Parathyroid adenoma (tissue), 2 donors: Measurements from ENCODE around the gene C8G.

Experiments
- H2AFZ ChIP-seq: fragments of 300-600 bp; sonication (generic); one replicate; pipeline ENCODE4 v1.7.0; 2017; ENCODE audit warnings: antibody characterized with exemption, mild to moderate bottlenecking
- H3K27ac ChIP-seq: fragments of 300-600 bp; sonication (generic); one replicate; pipeline ENCODE4 v1.7.0; 2017
- H3K27me3 ChIP-seq: fragments of 300-600 bp; sonication (generic); one replicate; pipeline ENCODE4 v1.7.0; 2017; ENCODE audit warnings: low read length; ENCODE audit not compliant: control insufficient read depth, insufficient read depth
- H3K36me3 ChIP-seq: fragments of 300-600 bp; sonication (generic); one replicate; pipeline ENCODE4 v1.7.0; 2017; ENCODE audit warnings: low read length; ENCODE audit not compliant: control insufficient read depth, insufficient read depth
- H3K4me1 ChIP-seq: fragments of 300-600 bp; sonication (generic); one replicate; pipeline ENCODE4 v1.7.0; 2017; ENCODE audit warnings: control low read depth
- H3K4me2 ChIP-seq: fragments of 300-600 bp; sonication (generic); one replicate; pipeline ENCODE4 v1.7.0; 2017; ENCODE audit warnings: low read length
- H3K4me3 ChIP-seq: fragments of 300-600 bp; sonication (generic); one replicate; pipeline ENCODE4 v1.7.0; 2017; ENCODE audit warnings: low read depth, low read length
- H3K79me2 ChIP-seq: fragments of 300-600 bp; sonication (generic); one replicate; pipeline ENCODE4 v1.7.0; 2017; ENCODE audit warnings: control low read depth
- H3K9ac ChIP-seq: fragments of 300-600 bp; sonication (generic); one replicate; pipeline ENCODE4 v1.7.0; 2017; ENCODE audit warnings: mild to moderate bottlenecking
- H3K9me3 ChIP-seq: fragments of 300-600 bp; sonication (generic); one replicate; pipeline ENCODE4 v1.7.0; 2017; ENCODE audit warnings: low read length; ENCODE audit not compliant: control insufficient read depth
- CTCF ChIP-seq: fragments of 300-600 bp; sonication (generic); IDR thresholded peaks from one replicate; pipeline ENCODE4 v1.7.0; 2017; ENCODE audit warnings: antibody characterized with exemption, mild to moderate bottlenecking
- donor health status: primary hyperparathyroidism.

C8G gene

GRCh38 chr9:136931611-136932130, 13.4 kb upstream of the C8G start:
- Histone ChIP-seq H3K27ac (no peak overlapping the region), H3K4me3 (no peak overlapping the region), H3K4me2 (no peak overlapping the region), H3K9ac (no peak overlapping the region), H3K9me3 (no peaks in the 10 kb centered on the region), H3K79me2 (no peaks in the 10 kb centered on the region), H3K4me1 (no peaks in the 10 kb centered on the region), H3K36me3 (no peaks in the 10 kb centered on the region), H2AFZ (no peak overlapping the region), H3K27me3 (no peaks in the 10 kb centered on the region)
- no peak for TF ChIP-seq CTCF

GRCh38 chr9:136934277-136934676, 10.8 kb upstream of the C8G start:
- Histone ChIP-seq H3K79me2 (no peaks in the 10 kb centered on the region), H3K27ac (no peak overlapping the region)
- no peak for TF ChIP-seq CTCF

GRCh38 chr9:136935651-136936050, 9.4 kb upstream of the C8G start:
- Histone ChIP-seq H3K4me3 (no peak overlapping the region), H2AFZ (no peak overlapping the region), H3K79me2 (no peaks in the 10 kb centered on the region), H3K36me3 (no peaks in the 10 kb centered on the region), H3K9ac (no peak overlapping the region), H3K4me1 (no peaks in the 10 kb centered on the region), H3K9me3 (no peaks in the 10 kb centered on the region), H3K27ac (no peak overlapping the region), H3K4me2 (no peak overlapping the region), H3K27me3 (no peaks in the 10 kb centered on the region)
- TF ChIP-seq CTCF: no peak

More at GRCh38 chr9:136934277-136934676, 10.8 kb upstream of the C8G start:
- Histone ChIP-seq H3K9ac (no peak overlapping the region), H3K4me3 (no peak overlapping the region), H3K36me3 (no peaks in the 10 kb centered on the region), H2AFZ (no peak overlapping the region), H3K9me3 (no peaks in the 10 kb centered on the region), H3K4me1 (no peaks in the 10 kb centered on the region), H3K4me2 (no peak overlapping the region), H3K27me3 (no peaks in the 10 kb centered on the region)

- TF ChIP-seq CTCF: no peak
- H3K79me2 ChIP-seq: no peaks in the 10 kb centered on the region
- H3K27me3 ChIP-seq: no peaks in the 10 kb centered on the region
- no peak overlapping the region for H3K4me3 ChIP-seq
- H2AFZ ChIP-seq: no peak overlapping the region
- no peaks in the 10 kb centered on the region for H3K9me3 ChIP-seq
- H3K9ac ChIP-seq: no peak overlapping the region
- H3K4me1 ChIP-seq: no peaks in the 10 kb centered on the region
- no peak overlapping the region for H3K27ac ChIP-seq
- no peak overlapping the region for H3K4me2 ChIP-seq
- no peaks in the 10 kb centered on the region for H3K36me3 ChIP-seq
Observed at GRCh38 chr9:136936645-136937170, 8.3 kb upstream of the C8G start.
